Measurements from ENCODE around the gene TPTE2.
"Not testable (repeated sequence)": the region's sequence is repeated elsewhere in the genome, so short reads cannot be mapped to it uniquely, and the experiment has no call there.

TPTE2 gene

GRCh38 chr13:19567820-19568534 lies 6.6 kb upstream of the TPTE2 start:
- DNase-seq (ENCODE audit: low spot score): no peak

DNA sequence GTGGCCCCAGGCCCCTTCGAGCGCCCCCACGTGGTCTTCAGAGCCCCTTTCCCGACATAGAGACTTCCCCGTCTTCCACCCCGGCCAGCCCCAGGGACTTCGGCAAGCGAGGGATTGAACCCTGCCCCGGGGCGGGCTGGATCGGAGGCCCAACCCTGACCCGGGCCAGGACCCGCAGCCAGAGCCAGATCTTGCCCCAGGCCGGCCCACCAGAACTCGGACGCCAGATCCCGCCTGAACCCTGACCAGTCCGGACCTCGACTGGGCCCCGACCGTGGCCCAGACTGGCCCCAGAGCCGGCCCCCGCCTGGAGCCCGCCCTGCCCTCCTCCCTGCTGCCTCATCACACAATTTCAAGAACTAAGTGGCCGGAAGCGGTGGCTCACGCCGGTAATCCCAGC lies 253 bp upstream of the TPTE2 start:
- no peak for DNase-seq (ENCODE audit: low spot score)

- not testable (repeated sequence) for DNase-seq (ENCODE audit: low spot score)
Measured at GRCh38 chr13:19560672-19561071, 660 bp downstream of the TPTE2 start.

DNA sequence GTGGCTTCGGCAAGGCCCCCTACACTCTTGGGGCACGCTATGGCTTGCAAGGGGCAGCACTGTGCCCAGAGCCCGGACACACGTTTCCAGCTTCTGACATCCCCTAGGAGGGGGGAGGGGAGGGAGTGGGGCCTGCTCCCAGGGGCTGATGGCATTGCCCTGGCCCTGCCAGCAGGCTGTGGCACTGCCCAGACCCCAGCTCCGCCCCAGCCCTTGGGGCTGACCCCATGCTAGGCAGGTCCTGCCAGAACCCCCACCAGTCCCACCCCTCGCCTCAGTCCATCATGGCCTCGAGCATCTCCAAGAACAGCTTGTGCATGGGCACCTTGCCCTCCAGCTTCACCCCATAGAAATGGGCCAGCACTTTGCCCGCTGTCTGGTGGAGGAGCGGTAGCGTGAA lies 1.6 kb downstream of the TPTE2 start:
- DNase-seq (ENCODE audit: low spot score): not testable (repeated sequence)

DNA sequence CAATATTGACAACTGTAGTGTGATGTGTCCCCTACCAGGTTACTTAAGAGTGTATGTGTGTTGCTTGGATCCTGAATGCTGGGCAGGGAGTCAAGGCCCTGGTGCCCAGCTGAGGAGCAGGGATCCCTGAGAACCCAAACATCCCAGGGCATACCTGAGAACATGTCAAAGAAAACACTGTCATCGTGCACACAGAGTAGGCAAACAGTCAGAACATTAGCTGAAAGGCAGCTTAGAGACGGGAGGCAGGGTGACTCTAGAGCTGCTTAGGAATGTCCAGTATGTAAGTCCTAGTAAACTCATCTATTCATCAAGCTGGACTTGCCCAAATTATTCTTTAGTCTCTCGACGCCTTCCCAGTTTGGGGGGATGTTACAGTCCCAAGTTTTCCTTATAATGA lies 4.0 kb downstream of the TPTE2 start:
- DNase-seq (ENCODE audit: low spot score): not testable (repeated sequence)

GRCh38 chr13:19549245-19549644 lies 12.1 kb downstream of the TPTE2 start:
- DNase-seq (ENCODE audit: low spot score): not testable (repeated sequence)

DNA sequence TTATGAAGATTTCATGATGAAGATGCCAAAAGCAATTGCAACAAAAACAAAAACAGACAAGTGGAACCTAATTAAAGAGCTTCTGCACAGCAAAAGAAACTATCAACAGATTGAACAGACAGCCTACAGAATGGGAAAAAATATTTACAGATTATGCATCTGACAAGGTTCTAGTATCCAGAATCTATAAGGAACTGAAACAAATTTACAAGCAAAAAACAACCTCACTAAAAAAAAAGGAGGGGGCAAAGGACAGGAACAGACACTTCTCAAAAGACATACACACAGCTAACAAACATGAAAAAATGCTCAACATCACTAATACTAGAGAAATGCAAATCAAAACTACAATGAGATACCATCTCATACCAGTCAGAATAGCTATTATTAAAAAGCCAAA lies 35.7 kb downstream of the TPTE2 start:
- not testable (repeated sequence) for DNase-seq (ENCODE audit: low spot score)

DNA sequence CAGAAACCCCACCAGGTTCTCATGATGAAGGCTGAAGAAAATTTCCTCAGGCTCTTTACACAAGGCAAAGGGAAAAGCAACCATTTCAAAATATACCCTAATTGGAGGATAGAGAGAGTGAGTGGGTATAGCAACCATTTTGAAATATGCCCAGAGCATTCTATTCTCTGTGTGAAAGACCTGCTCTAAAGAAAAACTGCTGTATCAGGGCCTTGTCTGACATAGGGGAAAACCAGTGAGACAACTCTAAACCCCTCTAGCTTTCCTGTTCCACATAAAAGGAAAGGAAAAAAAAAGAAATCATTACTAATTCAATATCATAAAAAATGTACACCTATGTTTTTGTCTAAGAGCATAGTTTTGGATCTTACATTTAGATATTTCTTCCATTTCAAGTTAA lies 42.3 kb downstream of the TPTE2 start:
- no peak for DNase-seq (ENCODE audit: low spot score)

DNA sequence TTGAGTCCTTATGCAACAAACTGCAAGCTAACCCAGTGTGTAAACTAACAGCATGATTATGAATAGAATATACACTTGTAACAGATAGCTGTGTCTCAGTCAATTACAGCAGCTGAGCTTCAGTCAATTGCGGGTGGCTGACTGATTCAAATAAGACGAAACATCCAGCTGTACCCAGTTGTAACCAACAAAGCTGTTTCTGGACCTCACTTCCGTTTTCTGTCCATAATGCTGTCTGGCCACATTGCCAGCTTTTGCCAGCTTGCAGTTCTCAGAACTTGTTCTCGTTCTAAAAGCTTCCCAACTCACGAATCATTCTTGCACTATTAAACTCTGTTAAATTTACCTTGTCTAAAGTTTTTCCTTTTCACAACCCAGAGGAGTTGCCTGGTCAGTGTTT lies 53.7 kb downstream of the TPTE2 start:
- not testable (repeated sequence) for DNase-seq (ENCODE audit: low spot score)

- not testable (repeated sequence) for DNase-seq (ENCODE audit: low spot score)
Measured at GRCh38 chr13:19460126-19460525, 101.2 kb downstream of the TPTE2 start.

DNA sequence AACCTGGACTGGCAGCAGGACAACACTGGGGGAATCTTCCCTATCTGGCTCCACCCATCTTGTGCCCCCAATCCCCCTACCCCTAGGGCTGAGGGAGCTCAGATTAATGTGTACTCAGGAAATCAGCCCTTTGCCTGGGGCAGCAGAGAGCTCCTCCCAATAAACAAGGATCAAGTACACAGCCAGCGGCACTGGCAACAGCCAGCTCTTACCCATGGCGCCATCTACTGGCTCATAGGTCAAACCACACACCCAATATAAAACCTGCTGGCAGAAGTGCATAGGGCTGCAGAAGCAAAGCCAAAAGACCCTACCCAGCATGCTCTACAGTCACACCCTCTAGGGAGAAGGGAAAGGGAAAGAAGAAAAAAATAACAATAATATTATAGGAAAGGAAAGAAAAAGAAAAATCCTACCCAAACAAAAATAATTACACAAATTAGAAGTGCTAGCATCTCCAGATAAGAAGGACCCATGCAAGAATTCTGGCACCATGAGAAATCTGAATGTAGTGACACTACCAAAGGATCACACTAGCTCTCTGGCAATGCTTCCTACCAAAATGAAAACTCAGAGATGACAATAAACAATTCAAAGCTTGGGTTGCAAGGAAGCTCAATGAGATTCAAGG lies 122.2 kb downstream of the TPTE2 start:
- not testable (repeated sequence) for DNase-seq (ENCODE audit: low spot score)

DNA sequence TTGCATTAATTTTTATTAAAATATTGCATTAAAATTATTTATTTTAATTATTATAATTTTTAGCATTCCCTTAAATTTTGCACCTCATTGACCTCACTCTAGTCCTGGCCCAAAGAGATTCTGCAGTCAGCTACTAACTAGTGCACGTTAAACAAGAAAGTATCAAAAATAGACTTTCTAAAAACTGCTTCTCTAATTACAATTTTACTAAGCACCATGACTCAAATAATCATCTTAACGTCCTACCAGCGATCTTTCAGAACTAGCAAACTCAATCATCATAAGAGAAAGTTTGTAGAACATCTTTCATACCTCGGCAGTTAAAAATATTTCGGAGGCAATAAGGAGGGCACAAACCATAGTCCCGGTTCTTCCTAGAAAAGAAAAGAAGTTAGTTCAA lies 123.6 kb downstream of the TPTE2 start:
- not testable (repeated sequence) for DNase-seq (ENCODE audit: low spot score)

DNA sequence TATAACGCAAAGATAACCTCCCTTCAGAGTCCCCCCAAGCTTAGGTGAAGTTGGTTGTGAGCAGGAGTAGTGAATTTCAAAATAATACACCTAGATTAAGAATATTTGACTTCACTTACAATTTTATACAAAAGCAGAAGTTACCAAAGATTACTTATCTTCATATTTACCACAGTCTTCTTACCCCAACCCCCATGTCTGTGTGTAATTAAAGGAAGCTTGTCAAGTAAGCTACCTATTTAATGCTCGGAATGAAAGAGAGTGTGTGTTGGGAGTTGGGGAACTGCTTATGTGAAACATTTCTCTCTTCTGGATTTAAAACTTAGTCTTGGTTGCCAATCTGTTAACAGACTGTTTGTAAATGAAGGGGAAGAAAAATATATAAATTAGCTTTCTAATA lies 139.1 kb downstream of the TPTE2 start:
- DNase-seq (ENCODE audit: low spot score): not testable (repeated sequence)

- not testable (repeated sequence) for DNase-seq (ENCODE audit: low spot score)
Measured at GRCh38 chr13:19412494-19412893, 148.8 kb downstream of the TPTE2 start.

GRCh38 chr13:19382746-19383511 lies 178.4 kb downstream of the TPTE2 start:
- not testable (repeated sequence) for DNase-seq (ENCODE audit: low spot score)

- DNase-seq (ENCODE audit: low spot score): no peak
Measured at GRCh38 chr13:19382111-19382510, 179.2 kb downstream of the TPTE2 start.
